Trophoblast cell (in vitro differentiated cells and primary cell): ENCODE measurements around the gene PRDM1.
A peak's percentile ranks its signal among the peaks of the same experiment; 100 is the strongest.

Experiments
- DNase-seq, 2 donors: peaks; one replicate each; pipeline ENCODE4 v3.0.0-alpha.2; 2016
- H2AFZ ChIP-seq: 2 replicates; pipeline ENCODE4 v1.6.1; 2013; ENCODE audit warnings: low read length, moderate library complexity, mild to moderate bottlenecking; ENCODE audit not compliant: insufficient read depth, poor library complexity
- H2AK5ac ChIP-seq: 2 replicates; pipeline ENCODE4 v1.6.1; 2013; ENCODE audit warnings: mild to moderate bottlenecking, low read length
- H2BK120ac ChIP-seq: 2 replicates; pipeline ENCODE4 v1.6.1; 2013; ENCODE audit warnings: low read length, mild to moderate bottlenecking, moderate library complexity; ENCODE audit not compliant: insufficient read depth, poor library complexity
- H2BK12ac ChIP-seq: 2 replicates; pipeline ENCODE4 v1.6.1; 2013; ENCODE audit warnings: mild to moderate bottlenecking, low read length, moderate library complexity
- H2BK5ac ChIP-seq: 2 replicates; pipeline ENCODE4 v1.6.1; 2013; ENCODE audit warnings: low read length, low read depth, moderate library complexity, mild to moderate bottlenecking; ENCODE audit not compliant: poor library complexity
- H3K14ac ChIP-seq: 2 replicates; pipeline ENCODE4 v1.6.1; 2013; ENCODE audit warnings: mild to moderate bottlenecking, low read length
- H3K18ac ChIP-seq: 2 replicates; pipeline ENCODE4 v1.6.1; 2013; ENCODE audit warnings: mild to moderate bottlenecking, low read length
- H3K23ac ChIP-seq: 2 replicates; pipeline ENCODE4 v1.6.1; 2013; ENCODE audit warnings: low read length
- H3K27ac ChIP-seq: 2 replicates; pipeline ENCODE4 v1.5.1; 2013; ENCODE audit warnings: low read depth, mild to moderate bottlenecking, inconsistent platforms, low read length, moderate library complexity
- H3K27me3 ChIP-seq: 2 replicates; pipeline ENCODE4 v1.6.1; 2013; ENCODE audit warnings: inconsistent platforms, mild to moderate bottlenecking, low read length, moderate library complexity; ENCODE audit not compliant: insufficient read depth
- H3K36me3 ChIP-seq, 2 experiments: 1 replicate in 1 of 2; 2 replicates in 1 of 2; pipeline ENCODE4 v1.6.1; 2013; ENCODE audit warnings: low read length in 2 of 2, mild to moderate bottlenecking in 2 of 2, moderate library complexity in 1 of 2; ENCODE audit not compliant: insufficient read depth in 2 of 2, control insufficient read depth in 1 of 2
- H3K4ac ChIP-seq: 2 replicates; pipeline ENCODE4 v1.6.1; 2013; ENCODE audit warnings: low read depth, mild to moderate bottlenecking, low read length, moderate library complexity
- H3K4me1 ChIP-seq, 2 experiments: 1 replicate in 1 of 2; 2 replicates in 1 of 2; pipeline ENCODE4 v1.6.1; 2013; ENCODE audit warnings: low read length in 2 of 2, mild to moderate bottlenecking in 2 of 2, moderate library complexity in 1 of 2; ENCODE audit not compliant: insufficient read depth in 2 of 2, control insufficient read depth in 1 of 2
- H3K4me2 ChIP-seq: 2 replicates; pipeline ENCODE4 v1.6.1; 2013; ENCODE audit warnings: inconsistent platforms, mild to moderate bottlenecking, low read length, moderate library complexity
- H3K4me3 ChIP-seq: 2 replicates; pipeline ENCODE4 v1.5.1; 2013; ENCODE audit warnings: mild to moderate bottlenecking, low read depth, low read length, inconsistent platforms
- H3K79me1 ChIP-seq: one replicate; pipeline ENCODE4 v1.6.1; 2013; ENCODE audit warnings: low read length
- H3K79me2 ChIP-seq: 2 replicates; pipeline ENCODE4 v1.6.1; 2013; ENCODE audit warnings: low read length, mild to moderate bottlenecking; ENCODE audit not compliant: control insufficient read depth, insufficient read depth, poor library complexity
- H3K9ac ChIP-seq: 2 replicates; pipeline ENCODE4 v1.6.1; 2013; ENCODE audit warnings: mild to moderate bottlenecking, low read length
- H3K9me3 ChIP-seq: 2 replicates; pipeline ENCODE4 v1.6.1; 2013; ENCODE audit warnings: low read depth, mild to moderate bottlenecking, control low read depth, inconsistent platforms, low read length; ENCODE audit not compliant: insufficient read depth
- H4K12ac ChIP-seq: 2 replicates; pipeline ENCODE4 v1.6.1; 2013; ENCODE audit warnings: low read depth, mild to moderate bottlenecking, low read length, moderate library complexity
- H4K8ac ChIP-seq: 2 replicates; pipeline ENCODE4 v1.6.1; 2013; ENCODE audit warnings: low read depth, mild to moderate bottlenecking, low read length, moderate library complexity
- H4K91ac ChIP-seq: one replicate; pipeline ENCODE4 v1.6.1; 2013; ENCODE audit warnings: low read depth, mild to moderate bottlenecking, low read length, moderate library complexity
- WGBS: extraction: QIAGEN DNeasy Blood & Tissue Kit; methylation state at CpG from one replicate; pipeline ENCODE4 v1.1.7; 2013; ENCODE audit warnings: missing lambda C conversion rate; ENCODE audit not compliant: insufficient read length, insufficient coverage; ENCODE audit errors: extremely low coverage; 5-methylcytosine and 5-hydroxymethylcytosine counted together

Gene PRDM1

DNA sequence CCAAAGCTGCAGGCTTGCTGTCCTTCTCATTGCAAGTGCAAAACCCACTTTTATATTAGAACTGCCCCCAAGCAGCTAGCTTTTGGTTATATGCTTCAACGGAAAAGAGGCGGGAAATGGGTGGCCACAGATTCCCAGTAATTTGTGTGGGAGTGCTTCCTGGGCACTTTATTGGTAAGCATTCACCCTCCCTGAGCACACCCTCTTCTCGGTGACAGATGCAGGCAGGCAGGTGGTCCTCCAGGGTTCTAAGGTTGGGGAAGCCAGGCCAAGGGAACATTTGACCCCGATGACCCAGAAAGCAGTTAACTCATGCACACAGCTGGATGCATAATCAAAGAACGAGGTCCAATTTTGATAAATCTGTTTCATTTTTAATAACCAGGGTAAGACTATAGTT is 29.1 kb downstream of the PRDM1 start:
- Histone ChIP-seq H3K36me3 (no peaks in the 10 kb centered on the region), H4K12ac (no peak overlapping the region)

DNA sequence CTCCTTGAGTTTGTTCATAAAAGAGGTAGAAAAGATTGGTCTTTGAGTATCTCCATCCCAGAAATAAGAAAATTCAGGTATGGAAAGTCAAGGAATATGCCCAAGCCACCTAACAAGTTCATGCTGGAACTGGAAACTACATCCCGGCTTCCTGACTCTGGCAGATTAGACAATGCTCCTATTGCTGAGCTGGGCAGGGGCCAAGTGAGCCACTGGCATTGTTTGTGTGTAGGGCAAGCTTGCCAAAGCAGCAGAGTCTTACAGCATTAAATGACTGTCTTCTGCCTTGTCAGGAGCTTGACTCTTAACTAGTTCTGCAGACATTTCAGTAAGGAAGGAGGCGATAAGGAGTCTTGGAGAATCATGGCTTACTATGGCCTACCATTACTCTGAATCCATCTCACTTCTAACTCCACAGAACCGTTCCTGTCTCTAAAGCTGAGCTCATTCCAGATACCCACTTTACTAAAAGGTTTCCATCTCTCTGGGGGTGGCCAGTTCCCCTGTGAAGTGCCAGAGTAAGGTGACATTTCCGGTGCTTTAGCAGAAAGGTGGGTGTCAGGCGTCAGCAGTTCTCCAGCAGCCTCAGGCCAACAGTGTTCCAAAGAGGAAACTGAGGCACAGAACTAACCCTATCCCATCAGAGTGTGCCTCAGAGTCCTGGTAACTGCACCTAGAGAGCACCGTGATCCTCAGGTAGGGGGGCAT is 30.1 kb downstream of the PRDM1 start:
- Histone ChIP-seq H3K27me3 (no peaks in the 10 kb centered on the region), H4K12ac (no peak overlapping the region), H2BK120ac (no peak overlapping the region), H2BK12ac (no peak overlapping the region), H2AFZ (no peak overlapping the region), H3K79me1 (no peaks in the 10 kb centered on the region), H4K91ac (no peak overlapping the region), H3K4me3 (no peak overlapping the region), H3K9ac (no peak overlapping the region), H3K4ac (no peak overlapping the region), H3K4me1 (peaks cover 2 to 9% of the 10 kb centered on the region in 2 experiments), H3K79me2 (no peaks in the 10 kb centered on the region), H2AK5ac (no peak overlapping the region), H2BK5ac (no peak overlapping the region), H3K9me3 (peaks cover 2% of the 10 kb centered on the region), H3K36me3 (no peaks in the 10 kb centered on the region), H3K14ac (no peak overlapping the region), H3K18ac (no peak overlapping the region), H3K27ac (no peak overlapping the region), H3K23ac (no peak overlapping the region), H3K4me2 (no peak overlapping the region), H4K8ac (no peak overlapping the region)
- no CpG with 5 or more reads among the region's 6 CpGs for WGBS
- DNase-seq, result no peak

More for the DNA sequence above, 29.1 kb downstream of the PRDM1 start:
- Histone ChIP-seq H2BK12ac (no peak overlapping the region), H2AK5ac (no peak overlapping the region), H2BK5ac (no peak overlapping the region), H2BK120ac (no peak overlapping the region), H3K18ac (no peak overlapping the region), H3K4ac (no peak overlapping the region), H3K4me1 (peaks cover 2 to 9% of the 10 kb centered on the region in 2 experiments), H3K9me3 (peaks cover 2% of the 10 kb centered on the region), H2AFZ (no peak overlapping the region), H3K14ac (no peak overlapping the region), H3K79me1 (no peaks in the 10 kb centered on the region), H3K23ac (no peak overlapping the region), H3K27me3 (no peaks in the 10 kb centered on the region), H3K79me2 (no peaks in the 10 kb centered on the region), H3K27ac (no peak overlapping the region), H4K91ac (no peak overlapping the region), H3K9ac (no peak overlapping the region), H3K4me3 (no peak overlapping the region), H4K8ac (no peak overlapping the region), H3K4me2 (no peak overlapping the region)
- no peak for DNase-seq
- WGBS, result no CpG with 5 or more reads among the region's 5 CpGs

DNA sequence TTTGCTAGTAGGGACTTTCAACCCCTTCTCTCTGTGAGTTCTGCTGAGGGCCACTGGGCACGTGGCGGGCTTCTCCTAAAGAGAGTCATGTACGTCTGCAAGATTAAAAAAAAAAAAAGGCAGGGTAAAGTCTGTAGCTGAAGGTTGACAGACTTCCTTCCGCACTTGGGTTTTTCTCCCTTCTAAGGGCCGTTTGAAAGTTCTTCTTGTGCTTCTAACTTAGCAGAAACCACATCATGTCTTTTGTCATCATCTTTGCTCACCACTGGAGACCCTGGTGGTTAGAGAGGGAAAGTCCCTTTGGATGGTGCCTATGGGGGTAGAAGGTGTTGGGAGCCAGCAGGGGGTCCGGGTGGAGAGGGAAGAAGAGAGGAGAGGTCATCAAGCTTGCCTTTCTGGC is 31.4 kb downstream of the PRDM1 start:
- H3K79me1 ChIP-seq, result no peaks in the 10 kb centered on the region
- H2AK5ac ChIP-seq, result no peak overlapping the region
- no peak overlapping the region for H2BK12ac ChIP-seq
- no peak overlapping the region for H4K91ac ChIP-seq
- no peak overlapping the region for H2BK120ac ChIP-seq
- no peak overlapping the region for H3K14ac ChIP-seq
- no peak overlapping the region for H3K4me3 ChIP-seq
- no peak overlapping the region for H3K9ac ChIP-seq
- H3K18ac ChIP-seq, result no peak overlapping the region
- no peaks in the 10 kb centered on the region for H3K36me3 ChIP-seq
- H3K27me3 ChIP-seq, result no peaks in the 10 kb centered on the region
- no peak overlapping the region for H3K4ac ChIP-seq
- no peaks in the 10 kb centered on the region for H3K79me2 ChIP-seq
- H3K4me2 ChIP-seq, result no peak overlapping the region
- no CpG with 5 or more reads among the region's 6 CpGs for WGBS
- peaks cover 2% of the 10 kb centered on the region for H3K9me3 ChIP-seq
- no peak overlapping the region for H2BK5ac ChIP-seq
- no peak overlapping the region for H4K8ac ChIP-seq
- H3K4me1 ChIP-seq, result peaks cover 2 to 9% of the 10 kb centered on the region in 2 experiments
- H4K12ac ChIP-seq, result no peak overlapping the region
- DNase-seq, result no peak
- no peak overlapping the region for H3K23ac ChIP-seq
- H3K27ac ChIP-seq, result no peak overlapping the region
- no peak overlapping the region for H2AFZ ChIP-seq

- no CpG with 5 or more reads among the region's 3 CpGs for WGBS
Measured at GRCh38 chr6:106118835-106119431, 32.8 kb downstream of the PRDM1 start.

More at GRCh38 chr6:106118835-106119431, 32.8 kb downstream of the PRDM1 start:
- H3K4me3 ChIP-seq, result no peak overlapping the region
- no peak overlapping the region for H4K12ac ChIP-seq
- no peaks in the 10 kb centered on the region for H3K36me3 ChIP-seq
- H3K79me1 ChIP-seq, result no peaks in the 10 kb centered on the region
- H3K23ac ChIP-seq, result no peak overlapping the region
- peak overlapping the region; percentile 30 for H3K4me2 ChIP-seq
- H3K27ac ChIP-seq, result peak overlapping the region; percentile 35
- no peak overlapping the region for H2AK5ac ChIP-seq
- H2AFZ ChIP-seq, result no peak overlapping the region
- DNase-seq, result no peak
- no peak overlapping the region for H3K4ac ChIP-seq
- H4K8ac ChIP-seq, result no peak overlapping the region
- H3K9ac ChIP-seq, result no peak overlapping the region
- no peak overlapping the region for H2BK5ac ChIP-seq
- no peak overlapping the region for H2BK120ac ChIP-seq
- H3K18ac ChIP-seq, result no peak overlapping the region
- no peak overlapping the region for H2BK12ac ChIP-seq
- H4K91ac ChIP-seq, result no peak overlapping the region
- H3K27me3 ChIP-seq, result no peaks in the 10 kb centered on the region
- H3K79me2 ChIP-seq, result no peaks in the 10 kb centered on the region
- peaks cover 2% of the 10 kb centered on the region for H3K9me3 ChIP-seq
- no peak overlapping the region for H3K14ac ChIP-seq
- H3K4me1 ChIP-seq, result peaks cover 2 to 9% of the 10 kb centered on the region in 2 experiments
